ENCODE data around the gene ZNF45.

DNA sequence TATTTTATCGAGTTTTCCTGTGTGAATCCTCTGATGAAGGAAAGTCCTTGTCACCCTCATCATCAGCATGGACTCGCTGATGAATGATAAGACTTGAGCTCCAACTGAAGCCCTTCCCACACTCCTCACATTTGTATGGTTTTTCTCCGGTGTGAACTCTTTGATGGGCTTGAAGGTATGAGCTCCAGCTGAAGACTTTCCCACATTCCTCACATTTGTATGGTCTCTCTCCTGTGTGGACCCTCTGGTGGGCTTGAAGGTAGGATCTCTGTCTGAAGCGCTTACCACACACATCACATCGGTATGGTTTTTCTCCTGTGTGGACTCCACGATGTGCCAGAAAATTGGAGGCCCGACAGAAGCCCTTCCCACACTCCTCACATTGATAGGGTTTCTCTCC lies 21.7 kb downstream of the ZNF45 start:
- TF ChIP-seq CTCF (IDR thresholded peaks at IDR 0.05), result no peak
- no peak for TF ChIP-seq EP300 (IDR thresholded peaks at IDR 0.05)
- no peak for TF ChIP-seq POLR2AphosphoS5 (IDR thresholded peaks at IDR 0.05)
